ENCODE data around the gene DMD. TPM values are rescaled to one million over a fixed set of nuclear protein-coding genes. Genes with fewer than 3 reads are reported as not detected.

DMD gene
- total and polyA plus RNA-seq, 4 donors: 3.9 to 73.8 (median 11.2) TPM

DNA sequence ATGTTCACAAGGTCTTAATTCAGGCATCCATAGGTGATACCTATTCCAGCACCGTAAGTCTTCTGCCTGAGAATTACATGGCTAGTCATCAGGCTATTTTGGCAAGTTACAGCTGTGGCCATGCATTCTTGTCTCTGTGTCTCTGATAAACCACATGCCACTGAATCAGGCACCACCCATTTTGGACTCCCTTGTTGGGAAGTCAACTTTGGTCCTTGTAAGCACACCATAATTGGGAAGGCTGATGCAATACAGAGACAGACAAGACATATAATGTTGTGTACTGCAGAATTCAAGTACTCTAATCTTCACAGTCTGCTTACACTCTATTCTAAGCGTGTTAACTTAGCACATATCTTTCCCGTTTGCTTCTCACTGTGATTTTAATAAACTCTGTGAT lies 1655.8 kb downstream of the DMD start:
- Histone ChIP-seq H3K36me3 (ENCODE audit: control insufficient read depth in 4 of 4, insufficient read depth in 4 of 4, low read length in 4 of 4) (no peaks in the 10 kb centered on the region), H3K9ac (ENCODE audit: insufficient read depth in 1 of 2, low read length in 2 of 2) (no peak overlapping the region), H3K27me3 (ENCODE audit: control insufficient read depth in 3 of 3, insufficient read depth in 3 of 3, low read length in 2 of 3) (no peaks in the 10 kb centered on the region), H3K4me1 (ENCODE audit: control insufficient read depth in 5 of 5, insufficient read depth in 5 of 5, low read length in 5 of 5) (no peaks in the 10 kb centered on the region), H3K9me3 (ENCODE audit: control insufficient read depth in 4 of 4, insufficient read depth in 3 of 4, low read length in 3 of 4) (no peaks in the 10 kb centered on the region), H3K4me3 (no peak overlapping the region), H3K27ac (ENCODE audit: low read depth in 1 of 2, low read length in 1 of 2) (no peak overlapping the region)
- TF ChIP-seq, protein P1, sequence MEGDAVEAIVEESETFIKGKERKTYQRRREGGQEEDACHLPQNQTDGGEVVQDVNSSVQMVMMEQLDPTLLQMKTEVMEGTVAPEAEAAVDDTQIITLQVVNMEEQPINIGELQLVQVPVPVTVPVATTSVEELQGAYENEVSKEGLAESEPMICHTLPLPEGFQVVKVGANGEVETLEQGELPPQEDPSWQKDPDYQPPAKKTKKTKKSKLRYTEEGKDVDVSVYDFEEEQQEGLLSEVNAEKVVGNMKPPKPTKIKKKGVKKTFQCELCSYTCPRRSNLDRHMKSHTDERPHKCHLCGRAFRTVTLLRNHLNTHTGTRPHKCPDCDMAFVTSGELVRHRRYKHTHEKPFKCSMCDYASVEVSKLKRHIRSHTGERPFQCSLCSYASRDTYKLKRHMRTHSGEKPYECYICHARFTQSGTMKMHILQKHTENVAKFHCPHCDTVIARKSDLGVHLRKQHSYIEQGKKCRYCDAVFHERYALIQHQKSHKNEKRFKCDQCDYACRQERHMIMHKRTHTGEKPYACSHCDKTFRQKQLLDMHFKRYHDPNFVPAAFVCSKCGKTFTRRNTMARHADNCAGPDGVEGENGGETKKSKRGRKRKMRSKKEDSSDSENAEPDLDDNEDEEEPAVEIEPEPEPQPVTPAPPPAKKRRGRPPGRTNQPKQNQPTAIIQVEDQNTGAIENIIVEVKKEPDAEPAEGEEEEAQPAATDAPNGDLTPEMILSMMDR (IDR thresholded peaks at IDR 0.05; ENCODE audit: control extremely low read depth, extremely low read depth): no peak
- 79 to 93% methylated on average over 3 of the region's 3 CpGs for WGBS, 2 donors
- DNase-seq (no peak), ATAC-seq (ENCODE audit: insufficient read depth, low FRiP score) (no peak)

DNA sequence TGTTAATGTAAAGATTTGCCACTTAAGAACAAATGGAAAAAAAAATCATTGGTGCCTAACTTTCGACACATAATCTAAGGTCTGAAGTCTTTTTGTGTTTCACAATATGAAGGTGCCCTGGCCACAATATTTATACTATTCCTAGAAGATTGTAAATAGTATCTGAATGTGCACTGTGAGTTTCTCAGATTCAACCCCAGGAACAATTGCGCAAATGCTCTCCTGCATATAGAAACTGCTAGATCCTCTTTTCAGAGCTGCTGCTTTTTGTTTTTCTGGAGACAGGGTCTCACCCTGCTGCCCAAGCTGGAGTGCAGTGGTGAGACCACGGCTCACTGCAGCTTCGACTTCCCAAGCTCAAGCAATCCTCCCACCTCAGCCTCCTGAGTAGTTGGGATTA lies 1659.4 kb downstream of the DMD start:
- 84 to 91% methylated on average over 4 of the region's 4 CpGs for WGBS, 2 donors

DNA sequence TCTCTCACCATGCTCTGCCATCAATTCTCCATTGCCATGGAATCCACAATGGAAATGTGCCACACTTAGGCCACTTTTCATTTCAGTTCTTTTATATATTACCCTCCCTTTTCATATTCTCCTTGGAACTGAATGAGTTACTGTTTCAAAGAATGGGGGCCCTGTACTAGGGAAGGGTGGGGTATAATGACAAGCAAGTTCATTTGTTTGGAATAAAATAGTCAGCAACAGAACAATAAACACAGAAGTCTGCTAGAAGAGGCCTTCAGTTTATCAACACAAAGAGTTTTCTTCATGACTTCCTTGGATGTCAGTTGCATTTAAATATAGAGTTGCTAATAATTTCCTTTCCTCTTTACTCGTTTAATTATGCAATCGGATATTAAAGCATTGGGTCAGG lies 1661.2 kb downstream of the DMD start:
- no peak overlapping the region for H3K4me3 ChIP-seq
- no peaks in the 10 kb centered on the region for H3K36me3 ChIP-seq (ENCODE audit: control insufficient read depth in 4 of 4, insufficient read depth in 4 of 4, low read length in 4 of 4)
- no peak overlapping the region for H3K9ac ChIP-seq (ENCODE audit: insufficient read depth in 1 of 2, low read length in 2 of 2)
- peaks cover 0 to 5% (median 3%) of the 10 kb centered on the region in 3 donors for H3K27me3 ChIP-seq (ENCODE audit: control insufficient read depth in 3 of 3, insufficient read depth in 3 of 3, low read length in 2 of 3)
- TF ChIP-seq, protein P1 (IDR thresholded peaks at IDR 0.05; ENCODE audit: control extremely low read depth, extremely low read depth): no peak
- WGBS, 2 donors: 52 to 66% methylated on average over 2 of the region's 2 CpGs
- ATAC-seq (ENCODE audit: insufficient read depth, low FRiP score) (no peak), DNase-seq (no peak)
- peaks cover 0 to 3% (median 0%) of the 10 kb centered on the region in 4 donors for H3K9me3 ChIP-seq (ENCODE audit: control insufficient read depth in 4 of 4, insufficient read depth in 3 of 4, low read length in 3 of 4)
- no peaks in the 10 kb centered on the region for H3K4me1 ChIP-seq (ENCODE audit: control insufficient read depth in 5 of 5, insufficient read depth in 5 of 5, low read length in 5 of 5)
- H3K27ac ChIP-seq (ENCODE audit: low read depth in 1 of 2, low read length in 1 of 2): no peak overlapping the region

More for the DNA sequence above, 1659.4 kb downstream of the DMD start:
- no peak for DNase-seq
- Histone ChIP-seq H3K9me3 (ENCODE audit: control insufficient read depth in 4 of 4, insufficient read depth in 3 of 4, low read length in 3 of 4) (peaks cover 0 to 3% (median 0%) of the 10 kb centered on the region in 4 donors), H3K9ac (ENCODE audit: insufficient read depth in 1 of 2, low read length in 2 of 2) (no peak overlapping the region), H3K36me3 (ENCODE audit: control insufficient read depth in 4 of 4, insufficient read depth in 4 of 4, low read length in 4 of 4) (no peaks in the 10 kb centered on the region), H3K4me1 (ENCODE audit: control insufficient read depth in 5 of 5, insufficient read depth in 5 of 5, low read length in 5 of 5) (no peaks in the 10 kb centered on the region), H3K27me3 (ENCODE audit: control insufficient read depth in 3 of 3, insufficient read depth in 3 of 3, low read length in 2 of 3) (peaks cover 0 to 5% (median 0%) of the 10 kb centered on the region in 3 donors), H3K27ac (ENCODE audit: low read depth in 1 of 2, low read length in 1 of 2) (no peak overlapping the region), H3K4me3 (no peak overlapping the region)
- TF ChIP-seq, protein P1 (IDR thresholded peaks at IDR 0.05; ENCODE audit: control extremely low read depth, extremely low read depth): no peak
- ATAC-seq (ENCODE audit: insufficient read depth, low FRiP score): no peak

DNA sequence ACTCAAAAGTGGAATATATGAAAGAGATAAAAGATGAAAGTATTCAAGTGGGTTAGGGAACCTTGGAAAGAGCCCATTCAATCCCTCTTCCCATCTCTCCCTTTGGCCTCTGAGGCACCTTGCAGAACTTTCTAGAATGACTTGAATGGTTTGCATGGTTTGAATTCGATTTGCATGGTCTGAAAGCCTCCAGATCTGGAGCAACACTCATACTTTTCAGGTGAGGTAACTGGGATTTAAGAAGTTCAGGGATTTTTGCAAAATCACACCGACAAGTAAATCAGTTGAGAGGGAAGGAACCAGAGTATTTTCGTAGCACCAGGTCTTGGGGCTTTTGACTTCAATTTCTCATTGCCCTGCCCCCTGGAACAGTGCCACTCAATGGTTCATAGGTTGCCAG lies 1663.5 kb downstream of the DMD start:
- Histone ChIP-seq H3K36me3 (ENCODE audit: control insufficient read depth in 4 of 4, insufficient read depth in 4 of 4, low read length in 4 of 4) (no peaks in the 10 kb centered on the region), H3K27ac (ENCODE audit: low read depth in 1 of 2, low read length in 1 of 2) (no peak overlapping the region), H3K27me3 (ENCODE audit: control insufficient read depth in 3 of 3, insufficient read depth in 3 of 3, low read length in 2 of 3) (peaks cover 0 to 5% (median 3%) of the 10 kb centered on the region in 3 donors), H3K4me1 (ENCODE audit: control insufficient read depth in 5 of 5, insufficient read depth in 5 of 5, low read length in 5 of 5) (no peaks in the 10 kb centered on the region), H3K9me3 (ENCODE audit: control insufficient read depth in 4 of 4, insufficient read depth in 3 of 4, low read length in 3 of 4) (peaks cover 0 to 3% (median 0%) of the 10 kb centered on the region in 4 donors), H3K4me3 (no peak overlapping the region), H3K9ac (ENCODE audit: insufficient read depth in 1 of 2, low read length in 2 of 2) (no peak overlapping the region)
- TF ChIP-seq, protein P1 (IDR thresholded peaks at IDR 0.05; ENCODE audit: control extremely low read depth, extremely low read depth): no peak
- ATAC-seq (ENCODE audit: insufficient read depth, low FRiP score): no peak
- 61 to 83% methylated on average over 3 of the region's 3 CpGs for WGBS, 2 donors
- DNase-seq: no peak

All from lung (tissue), 12 donors.